GM21360 (cell line): ENCODE results near the gene SCNN1G.
"Not testable (repeated sequence)": the region's sequence is repeated elsewhere in the genome, so short reads cannot be mapped to it uniquely, and the experiment has no call there.

Experiments
- ATAC-seq: cut with Tn5 transposase; IDR thresholded peaks from one replicate; pipeline ENCODE4 v1.9.1; 2021; ENCODE audit warnings: mild to moderate bottlenecking, moderate library complexity; ENCODE audit not compliant: unreplicated experiment

Gene SCNN1G

GRCh38 chr16:23182679-23183542 lies at the start of gene SCNN1G:
TSS of gene SCNN1G (plus strand) at chr16:23182745. CDS start at chr16:23186272, 3,527 bp downstream.
- no peak for ATAC-seq

- ATAC-seq, result no peak
Measured at GRCh38 chr16:23132775-23133463, 49.6 kb upstream of the SCNN1G start.

- no peak for ATAC-seq
Measured at GRCh38 chr16:23134274-23134673, 48.3 kb upstream of the SCNN1G start.

- ATAC-seq, result no peak
Measured at GRCh38 chr16:23137256-23137655, 45.3 kb upstream of the SCNN1G start.

- ATAC-seq, result no peak
Measured at GRCh38 chr16:23137818-23138217, 44.7 kb upstream of the SCNN1G start.

- ATAC-seq, result no peak
Measured at GRCh38 chr16:23140107-23140506, 42.4 kb upstream of the SCNN1G start.

GRCh38 chr16:23141033-23141432 lies 41.5 kb upstream of the SCNN1G start:
- ATAC-seq, result no peak

- ATAC-seq, result no peak
Measured at GRCh38 chr16:23141500-23141899, 41.0 kb upstream of the SCNN1G start.

- ATAC-seq, result no peak
Measured at GRCh38 chr16:23141959-23142740, 40.4 kb upstream of the SCNN1G start.

GRCh38 chr16:23143391-23143790 lies 39.2 kb upstream of the SCNN1G start:
- ATAC-seq, result no peak

GRCh38 chr16:23144393-23144792 lies 38.2 kb upstream of the SCNN1G start:
- ATAC-seq, result not testable (repeated sequence)

- no peak for ATAC-seq
Measured at GRCh38 chr16:23145186-23145585, 37.4 kb upstream of the SCNN1G start.

- no peak for ATAC-seq
Measured at GRCh38 chr16:23145608-23146007, 36.9 kb upstream of the SCNN1G start.

GRCh38 chr16:23146877-23147601 lies 35.5 kb upstream of the SCNN1G start:
- ATAC-seq, result no peak

GRCh38 chr16:23147666-23148065 lies 34.9 kb upstream of the SCNN1G start:
- ATAC-seq, result no peak

- ATAC-seq, result no peak
Measured at GRCh38 chr16:23148166-23148512, 34.4 kb upstream of the SCNN1G start.

- peak; percentile 35 for ATAC-seq
Measured at GRCh38 chr16:23148513-23149266, 33.9 kb upstream of the SCNN1G start.

GRCh38 chr16:23149267-23149992 lies 33.1 kb upstream of the SCNN1G start, which contains the start of gene USP31:
TSS of gene USP31 (minus strand) at chr16:23149452. CDS start at chr16:23149270, 182 bp downstream.
- ATAC-seq, result peak; percentile 90

GRCh38 chr16:23149993-23150364 lies 32.6 kb upstream of the SCNN1G start:
- no peak for ATAC-seq
